Measurements from ENCODE around the gene SHFL.

The SHFL gene

DNA sequence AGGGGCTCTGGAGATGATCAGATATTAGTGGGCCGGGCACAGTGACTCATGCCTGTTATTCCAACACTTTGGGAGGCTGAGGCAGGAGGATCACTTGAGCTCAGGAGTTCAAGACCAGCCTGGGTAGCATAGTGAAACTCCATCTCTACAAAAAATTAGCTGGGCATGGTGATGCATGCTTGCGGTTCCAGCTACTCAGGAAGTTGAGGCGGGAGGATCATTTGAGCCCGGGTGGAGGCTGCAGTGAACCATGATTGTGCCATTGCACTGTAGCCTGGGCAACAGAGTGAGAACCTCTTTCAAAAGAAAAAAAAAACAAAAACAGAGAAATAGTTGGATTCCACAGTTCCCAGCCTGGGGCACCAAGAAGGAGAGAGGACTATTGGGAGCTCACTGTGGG lies 17.9 kb upstream of the SHFL start:
- TF ChIP-seq, protein P1, sequence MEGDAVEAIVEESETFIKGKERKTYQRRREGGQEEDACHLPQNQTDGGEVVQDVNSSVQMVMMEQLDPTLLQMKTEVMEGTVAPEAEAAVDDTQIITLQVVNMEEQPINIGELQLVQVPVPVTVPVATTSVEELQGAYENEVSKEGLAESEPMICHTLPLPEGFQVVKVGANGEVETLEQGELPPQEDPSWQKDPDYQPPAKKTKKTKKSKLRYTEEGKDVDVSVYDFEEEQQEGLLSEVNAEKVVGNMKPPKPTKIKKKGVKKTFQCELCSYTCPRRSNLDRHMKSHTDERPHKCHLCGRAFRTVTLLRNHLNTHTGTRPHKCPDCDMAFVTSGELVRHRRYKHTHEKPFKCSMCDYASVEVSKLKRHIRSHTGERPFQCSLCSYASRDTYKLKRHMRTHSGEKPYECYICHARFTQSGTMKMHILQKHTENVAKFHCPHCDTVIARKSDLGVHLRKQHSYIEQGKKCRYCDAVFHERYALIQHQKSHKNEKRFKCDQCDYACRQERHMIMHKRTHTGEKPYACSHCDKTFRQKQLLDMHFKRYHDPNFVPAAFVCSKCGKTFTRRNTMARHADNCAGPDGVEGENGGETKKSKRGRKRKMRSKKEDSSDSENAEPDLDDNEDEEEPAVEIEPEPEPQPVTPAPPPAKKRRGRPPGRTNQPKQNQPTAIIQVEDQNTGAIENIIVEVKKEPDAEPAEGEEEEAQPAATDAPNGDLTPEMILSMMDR (IDR thresholded peaks at IDR 0.05), result no peak

GRCh38 chr19:10069046-10069445 lies 17.1 kb upstream of the SHFL start:
- Histone ChIP-seq H3K27me3 (peaks cover 0 to 38% of the 10 kb centered on the region in 2 donors), H3K4me1 (no peaks in the 10 kb centered on the region), H3K9me3 (peaks cover 2 to 8% (median 4%) of the 10 kb centered on the region in 3 donors), H3K4me3 (no peak overlapping the region), H3K36me3 (no peaks in the 10 kb centered on the region), H3K27ac (no peak overlapping the region)
- TF ChIP-seq, protein P1 (IDR thresholded peaks at IDR 0.05), result no peak
- intact Hi-C loops (cut with DNase I; ENCODE audit: low total_unique reads), result no loop called here
- DNase-seq, result no peak

More for the DNA sequence above, 17.9 kb upstream of the SHFL start:
- peaks cover 0 to under 1% (median 0%) of the 10 kb centered on the region in 3 donors for H3K9me3 ChIP-seq
- no peak overlapping the region for H3K4me3 ChIP-seq
- intact Hi-C loops (cut with DNase I; ENCODE audit: low total_unique reads), result no loop called here
- no peaks in the 10 kb centered on the region for H3K36me3 ChIP-seq
- DNase-seq, result no peak
- H3K4me1 ChIP-seq, result no peaks in the 10 kb centered on the region
- no peak overlapping the region for H3K27ac ChIP-seq
- H3K27me3 ChIP-seq, result peaks cover 0 to 40% of the 10 kb centered on the region in 2 donors

DNA sequence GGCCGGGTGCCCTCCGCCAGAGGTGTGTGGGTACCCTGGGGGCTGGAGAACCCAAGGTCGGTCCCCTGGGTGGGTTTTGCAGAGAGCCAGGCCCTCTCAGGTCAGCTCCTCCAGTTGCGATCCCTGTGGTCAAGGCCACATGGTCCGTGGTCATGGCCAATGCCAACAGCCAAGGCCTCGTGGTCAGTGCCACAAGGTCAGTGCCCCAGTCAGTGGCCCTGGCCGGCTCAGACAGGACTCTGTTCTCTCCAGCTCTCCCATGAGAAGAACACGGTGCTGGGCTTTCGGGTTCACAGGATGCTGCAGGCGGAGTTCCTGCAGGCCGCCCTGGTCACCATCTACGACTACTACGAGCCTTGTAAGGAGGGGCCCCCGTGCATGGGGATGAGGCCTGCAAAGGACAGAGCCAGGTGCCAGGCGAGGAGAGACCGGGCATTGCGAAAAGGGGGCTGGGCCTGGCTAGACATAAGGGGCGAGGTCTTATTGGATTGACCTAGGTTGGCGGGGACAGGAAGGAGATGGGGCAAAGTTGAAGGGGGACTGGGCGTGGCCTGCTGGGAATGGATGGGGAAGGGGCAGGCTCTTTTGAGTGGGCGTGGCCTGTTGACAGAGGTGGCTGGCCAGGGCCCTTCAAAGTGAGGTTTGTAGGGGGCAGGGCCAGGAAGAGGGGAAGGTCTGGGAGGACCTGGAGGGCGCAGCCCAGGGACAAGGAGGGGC lies 15.2 kb upstream of the SHFL start:
- Histone ChIP-seq H3K36me3 (no peaks in the 10 kb centered on the region), H3K9me3 (peaks cover 2 to 11% (median 6%) of the 10 kb centered on the region in 3 donors), H3K27me3 (peaks cover 0 to 33% of the 10 kb centered on the region in 2 donors), H3K4me1 (no peaks in the 10 kb centered on the region), H3K27ac (no peak overlapping the region), H3K4me3 (no peak overlapping the region)
- DNase-seq, result no peak
- TF ChIP-seq, protein P1 (IDR thresholded peaks at IDR 0.05), result no peak
- intact Hi-C loops (cut with DNase I; ENCODE audit: low total_unique reads), result no loop called here

DNA sequence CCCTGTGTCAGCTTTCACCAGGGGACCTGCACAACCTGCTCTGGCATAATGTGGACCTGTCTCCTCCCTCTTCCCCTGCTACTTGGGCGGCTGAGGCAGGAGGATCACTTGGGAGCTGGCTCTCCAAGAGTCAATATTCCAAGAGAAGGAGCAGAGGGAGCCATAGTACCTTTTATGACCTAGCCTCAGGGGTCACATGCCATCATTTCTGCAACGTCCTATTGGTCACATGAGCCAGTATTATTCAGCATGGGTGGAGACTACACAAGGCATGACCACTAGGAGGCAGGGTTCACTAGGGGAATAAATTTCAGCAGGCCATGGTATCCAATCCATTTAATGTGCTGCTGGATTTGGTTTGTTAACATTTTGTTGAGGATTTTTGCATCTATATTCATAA lies 12.0 kb upstream of the SHFL start:
- H3K4me1 ChIP-seq, result no peaks in the 10 kb centered on the region
- peaks cover 2 to 11% (median 6%) of the 10 kb centered on the region in 3 donors for H3K9me3 ChIP-seq
- H3K27ac ChIP-seq, result no peak overlapping the region
- intact Hi-C loops (cut with DNase I; ENCODE audit: low total_unique reads), result no loop called here
- TF ChIP-seq, protein P1 (IDR thresholded peaks at IDR 0.05), result no peak
- no peak overlapping the region for H3K4me3 ChIP-seq
- DNase-seq, result no peak
- H3K27me3 ChIP-seq, result peaks cover 0 to 19% of the 10 kb centered on the region in 2 donors
- H3K36me3 ChIP-seq, result no peaks in the 10 kb centered on the region

- intact Hi-C loops (cut with DNase I; ENCODE audit: low total_unique reads), result no loop called here
- H3K4me3 ChIP-seq, result no peak overlapping the region
- peaks cover 0 to 11% of the 10 kb centered on the region in 2 donors for H3K27me3 ChIP-seq
- no peaks in the 10 kb centered on the region for H3K36me3 ChIP-seq
- H3K4me1 ChIP-seq, result no peaks in the 10 kb centered on the region
- peaks cover 2 to 11% (median 6%) of the 10 kb centered on the region in 3 donors for H3K9me3 ChIP-seq
- H3K27ac ChIP-seq, result no peak overlapping the region
- TF ChIP-seq, protein P1 (IDR thresholded peaks at IDR 0.05), result no peak
- no peak for DNase-seq
Measured at GRCh38 chr19:10076535-10076934, 9.6 kb upstream of the SHFL start.
